Epidermal melanocyte (primary cell): ENCODE data around the gene ZFHX3.

Experiments used
- DNase-seq: peaks from one replicate; pipeline ENCODE4 v3.0.0; 2011; ENCODE audit warnings: low spot score; ENCODE audit not compliant: insufficient read length

Gene ZFHX3

DNA sequence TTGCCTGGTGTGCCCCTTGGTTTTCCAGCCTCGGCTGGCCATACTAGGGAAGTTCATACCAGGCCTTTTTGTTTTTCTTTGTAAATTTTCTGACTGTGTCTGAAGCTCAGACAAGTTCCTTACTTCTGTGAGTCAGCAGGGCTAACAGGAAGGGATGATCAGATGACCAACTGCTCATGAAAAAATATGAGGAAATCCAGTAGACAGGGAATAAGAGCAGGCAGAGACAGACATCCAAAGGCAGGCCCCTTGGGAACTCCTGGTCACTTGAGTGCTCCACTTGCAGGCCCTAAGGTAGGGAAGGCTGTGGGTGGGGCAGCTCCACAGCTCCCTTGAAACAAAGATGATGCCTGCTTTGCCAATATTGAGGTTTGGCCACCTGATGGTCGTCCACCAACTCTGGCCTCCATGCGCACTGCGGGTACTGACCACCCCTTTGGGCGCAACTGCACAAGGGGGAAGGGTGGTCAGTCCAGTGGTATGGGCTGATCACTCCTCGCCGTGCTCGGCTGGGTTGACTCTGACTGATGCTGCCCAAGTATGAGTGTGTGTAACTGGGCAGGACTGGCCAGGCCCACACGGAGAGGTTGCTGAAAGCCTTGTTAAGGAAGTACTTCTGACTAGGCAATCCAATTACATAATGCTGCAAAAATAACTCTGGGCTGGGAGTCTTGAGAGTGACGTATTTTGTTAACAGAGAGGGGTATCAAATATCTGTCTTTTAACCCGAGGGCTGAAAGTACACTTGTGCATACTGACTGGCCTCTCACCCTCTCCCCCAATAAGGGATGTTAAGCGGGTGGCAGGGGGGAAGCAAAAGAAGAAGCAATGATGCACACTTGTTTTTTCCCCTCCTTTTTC, 20.8 kb upstream of the ZFHX3 start:
- peak; percentile 72 for DNase-seq

- DNase-seq: peak; percentile 14
Measured at GRCh38 chr16:73067671-73068540, 20.0 kb upstream of the ZFHX3 start.

- peak; percentile 12 for DNase-seq
Measured at GRCh38 chr16:73066927-73067670, 19.2 kb upstream of the ZFHX3 start.

DNA sequence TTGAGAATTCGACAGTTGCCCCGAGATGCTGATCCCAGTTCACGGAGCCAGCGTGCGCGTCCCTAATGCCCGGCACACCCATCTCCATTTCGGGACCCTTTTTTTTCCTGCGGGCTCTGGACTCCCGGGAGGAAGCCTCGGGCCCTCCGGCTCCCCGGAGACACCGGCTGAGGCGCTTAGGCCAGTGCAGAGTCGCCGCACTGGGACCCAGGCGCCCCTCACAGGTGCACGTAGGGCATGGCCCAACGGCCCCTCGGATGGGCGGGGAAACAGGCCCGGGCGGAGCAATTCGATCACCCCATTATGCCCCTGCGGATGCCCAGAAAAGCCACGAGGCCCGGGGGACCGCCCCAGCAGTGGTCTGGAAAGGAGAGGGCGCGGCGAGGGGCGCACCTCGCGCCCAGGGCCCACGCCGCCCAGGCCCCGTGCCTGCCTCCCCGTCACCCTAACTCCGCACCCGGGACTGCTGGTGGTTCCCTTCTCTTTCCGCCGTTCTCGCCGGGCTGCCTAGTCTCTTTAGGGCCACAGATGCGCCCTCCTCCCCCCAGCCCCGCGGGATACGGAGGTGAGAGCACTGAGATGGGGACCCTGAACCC, 18.5 kb upstream of the ZFHX3 start:
- DNase-seq: no peak

DNA sequence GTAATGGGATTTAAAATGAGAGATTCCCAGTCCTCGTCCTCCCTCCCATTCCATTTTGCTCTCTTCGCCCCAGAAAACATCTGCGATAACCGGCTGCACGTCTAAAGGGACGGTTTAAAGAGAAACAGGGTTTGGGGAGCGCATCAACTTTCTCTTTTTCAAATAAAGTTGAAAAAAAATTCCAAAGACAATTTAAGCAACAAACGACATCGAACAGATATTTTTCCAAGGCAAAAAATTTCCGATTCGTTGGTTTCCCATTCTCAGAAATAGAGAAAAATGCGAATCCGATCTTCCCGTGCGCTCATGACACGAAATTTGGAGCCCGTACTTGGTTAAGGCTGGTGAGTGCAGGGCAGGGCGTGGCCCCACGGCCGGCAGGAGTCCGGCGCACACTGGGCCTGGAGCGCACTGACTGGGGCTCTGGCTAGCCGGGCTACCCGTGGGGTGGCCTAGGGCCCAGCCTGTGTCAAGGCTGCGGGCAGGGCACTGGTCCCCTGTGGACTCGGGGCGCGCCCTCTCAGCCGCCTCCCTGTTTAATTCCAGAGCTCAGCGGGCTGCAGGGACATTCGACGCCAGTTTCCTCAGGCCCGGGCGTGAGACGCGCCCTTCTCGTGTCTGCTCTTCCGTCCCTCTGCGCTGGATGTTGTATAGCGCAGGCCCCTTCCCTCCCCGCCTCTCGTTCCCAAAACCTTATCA, 17.9 kb upstream of the ZFHX3 start:
- peak; percentile 7 for DNase-seq

DNA sequence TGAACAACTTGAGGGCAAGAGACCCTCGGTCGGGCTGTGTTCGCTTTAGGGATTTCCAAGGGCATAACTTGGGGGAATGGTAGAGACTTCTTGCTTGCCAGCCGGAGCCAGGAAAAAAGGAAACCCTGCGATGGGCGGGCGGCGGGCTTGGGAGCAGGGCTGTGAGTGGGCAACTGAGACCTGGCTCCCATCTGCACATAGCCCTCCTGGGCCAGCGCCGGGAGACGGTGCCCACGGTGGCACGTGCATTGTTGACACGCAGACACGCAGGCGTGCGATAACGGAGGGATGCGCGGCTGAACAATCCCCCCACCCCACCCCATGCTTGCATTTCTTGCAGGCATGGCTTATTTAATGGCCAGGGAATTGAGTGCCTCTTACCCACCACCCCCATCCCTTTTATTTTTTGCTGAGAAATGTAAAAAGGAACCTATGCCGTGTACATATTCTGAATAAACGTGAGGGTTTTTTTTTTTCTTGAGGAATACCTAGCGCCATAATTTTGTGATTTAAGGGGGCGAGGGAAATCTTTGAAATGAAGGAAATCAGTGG, 17.1 kb upstream of the ZFHX3 start:
- DNase-seq: no peak

DNA sequence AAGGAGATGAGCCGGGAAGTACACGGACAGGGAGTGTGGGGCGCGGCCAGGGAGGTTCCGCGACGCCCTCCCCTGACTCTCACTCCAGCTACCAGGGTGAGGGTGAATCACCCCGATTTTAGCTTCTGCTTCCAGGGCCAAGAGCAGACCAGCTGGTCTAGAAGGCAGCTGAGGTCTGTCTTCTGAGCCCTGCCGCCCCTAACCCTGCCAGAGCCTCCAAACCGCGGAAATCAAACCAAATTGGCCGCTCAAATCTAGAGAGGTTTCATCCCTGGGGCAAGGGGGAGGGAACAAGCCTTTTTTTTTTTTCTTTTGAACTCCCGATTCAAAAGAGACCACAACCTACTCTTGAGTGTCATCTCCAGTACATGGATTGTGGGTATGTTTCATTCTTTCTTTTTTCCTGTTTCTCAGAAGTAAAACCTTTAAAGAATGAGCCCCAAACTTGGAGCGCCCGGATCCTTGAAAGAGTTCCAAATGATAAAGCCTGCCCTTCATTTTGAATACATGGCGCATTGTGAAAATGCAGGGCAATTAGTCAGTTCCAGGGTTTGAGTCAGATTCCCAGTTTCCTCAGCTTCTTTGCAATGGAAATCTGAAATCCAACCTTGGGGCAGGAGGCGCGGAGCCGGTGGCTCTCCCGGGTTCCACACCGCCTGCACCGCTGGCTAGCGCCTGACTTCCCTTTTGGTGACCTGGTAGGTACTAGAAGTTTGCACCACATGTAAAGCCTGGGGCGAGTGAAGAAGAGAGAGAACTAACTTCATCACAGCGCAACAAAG, 16.5 kb upstream of the ZFHX3 start:
- DNase-seq: peak; percentile 37

DNA sequence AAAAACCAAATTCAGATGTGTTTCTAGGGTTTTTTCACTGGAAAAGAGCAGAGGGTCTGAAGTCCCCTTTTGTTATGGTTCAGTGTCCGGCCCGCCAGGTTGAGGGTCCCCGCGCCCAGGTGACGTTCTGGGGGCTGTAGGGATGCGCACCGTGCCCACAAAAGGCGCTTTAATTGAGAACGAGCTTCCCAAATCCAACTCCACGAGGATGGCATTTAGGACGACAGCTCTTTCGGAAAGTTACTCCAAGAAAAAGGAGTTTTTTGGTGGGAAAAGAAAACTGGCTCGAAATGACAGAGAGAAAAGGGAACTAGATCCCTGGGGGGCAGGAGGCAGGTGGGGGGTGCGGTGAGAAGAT, 15.9 kb upstream of the ZFHX3 start:
- DNase-seq: peak; percentile 15

DNA sequence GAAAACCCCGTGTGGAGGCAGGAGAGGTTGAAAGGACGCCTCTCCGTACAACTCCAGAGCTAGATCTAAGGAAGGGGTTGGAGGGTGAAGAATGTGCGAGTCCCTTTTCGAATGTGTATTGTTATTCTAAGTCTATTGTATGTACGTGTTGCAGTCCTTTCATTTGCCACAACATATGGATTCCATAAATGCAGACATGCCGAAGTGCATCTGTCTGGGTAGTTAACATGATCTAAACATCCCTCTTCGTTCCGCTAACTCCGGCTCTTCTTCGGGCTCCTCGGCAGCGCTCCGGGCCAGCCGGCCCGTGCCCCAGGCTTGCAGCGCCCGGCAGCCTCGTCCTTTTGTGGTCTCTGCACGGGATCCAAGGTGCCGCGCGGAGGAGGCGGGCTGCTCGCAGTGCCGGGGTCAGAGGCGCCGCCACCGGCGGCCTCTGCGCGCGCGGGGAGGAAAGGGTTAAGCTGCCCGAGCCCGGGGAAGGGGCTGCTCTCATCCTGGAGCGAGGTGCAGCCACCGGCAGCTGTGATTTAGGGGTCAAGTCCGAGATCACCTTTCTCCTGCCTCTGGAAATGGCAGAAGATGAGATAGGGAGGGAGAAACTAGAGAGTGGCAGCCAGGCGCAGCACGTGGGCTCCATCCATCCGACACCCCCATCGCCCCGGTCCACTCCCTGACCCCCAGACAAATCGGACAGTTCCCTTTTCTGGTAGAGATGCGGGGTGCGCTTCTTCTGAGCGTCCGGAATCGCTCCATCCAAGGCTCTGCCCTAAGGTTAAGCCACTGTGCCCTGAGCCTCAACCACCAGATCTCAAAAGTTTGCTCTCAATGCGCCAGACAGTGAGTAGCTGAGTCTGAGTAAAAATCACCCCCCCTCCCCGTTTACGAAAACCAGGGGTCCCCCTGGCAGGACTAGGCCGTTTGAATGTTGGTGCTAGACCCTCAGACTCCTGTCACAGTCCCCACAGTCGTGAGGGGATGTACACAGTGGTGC, 15.1 kb upstream of the ZFHX3 start:
- DNase-seq: peak; percentile 18

DNA sequence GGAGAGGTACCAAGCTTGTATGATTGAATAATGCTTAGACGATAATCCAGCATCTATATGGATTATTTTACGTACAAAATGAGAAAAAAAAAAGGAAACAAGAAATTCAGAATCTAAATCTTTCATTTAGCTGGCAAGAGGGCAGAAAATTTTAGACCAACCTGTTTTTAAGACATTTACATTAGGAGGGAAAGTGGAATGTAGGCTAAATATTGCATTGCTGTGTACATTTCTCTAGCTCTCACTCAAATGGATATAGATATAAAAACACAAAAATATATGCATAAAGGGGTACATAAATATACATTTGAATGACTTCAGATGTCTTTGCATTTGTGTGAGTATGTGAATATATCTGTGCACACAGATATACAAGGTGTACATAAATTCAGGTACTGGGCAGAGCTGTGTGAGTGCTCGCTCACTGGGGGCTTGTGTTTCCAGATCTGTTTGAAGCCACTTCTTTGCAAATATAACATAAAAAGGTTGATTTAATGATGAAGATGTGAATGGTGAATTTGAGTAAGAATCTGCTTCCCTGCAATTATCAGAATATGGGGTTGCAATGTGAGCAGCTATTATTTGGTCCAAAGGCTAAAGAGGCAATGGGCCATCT, 14.2 kb upstream of the ZFHX3 start:
- no peak for DNase-seq

DNA sequence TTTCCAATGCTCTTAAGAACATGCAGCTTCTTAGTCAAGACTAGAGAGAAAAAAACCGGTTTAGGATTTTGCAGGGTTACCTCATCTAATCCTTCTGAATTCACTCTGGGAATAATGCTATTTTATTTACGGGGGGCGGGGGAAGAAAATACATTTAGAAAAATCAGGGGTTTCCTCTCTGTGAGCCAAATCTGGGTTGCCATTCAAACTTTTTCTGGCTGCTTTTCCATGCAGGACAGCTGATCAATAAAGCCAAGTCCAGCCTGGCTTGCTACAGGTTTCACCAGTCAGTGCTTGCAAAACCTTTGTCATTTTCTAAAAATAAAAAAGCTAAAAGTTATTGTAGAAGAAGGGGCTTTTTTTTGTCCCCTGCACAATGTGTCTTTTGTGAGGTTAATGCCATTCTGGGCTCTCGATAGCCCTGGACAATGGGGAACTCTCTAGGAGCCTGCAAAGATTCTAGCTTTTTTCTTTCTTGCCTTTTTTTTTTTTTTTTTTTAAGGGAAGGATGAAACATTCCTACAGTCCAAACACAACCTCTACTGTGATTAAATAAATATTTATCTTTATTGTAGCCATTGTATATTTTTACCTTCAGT, 13.1 kb upstream of the ZFHX3 start:
- peak; percentile 10 for DNase-seq

DNA sequence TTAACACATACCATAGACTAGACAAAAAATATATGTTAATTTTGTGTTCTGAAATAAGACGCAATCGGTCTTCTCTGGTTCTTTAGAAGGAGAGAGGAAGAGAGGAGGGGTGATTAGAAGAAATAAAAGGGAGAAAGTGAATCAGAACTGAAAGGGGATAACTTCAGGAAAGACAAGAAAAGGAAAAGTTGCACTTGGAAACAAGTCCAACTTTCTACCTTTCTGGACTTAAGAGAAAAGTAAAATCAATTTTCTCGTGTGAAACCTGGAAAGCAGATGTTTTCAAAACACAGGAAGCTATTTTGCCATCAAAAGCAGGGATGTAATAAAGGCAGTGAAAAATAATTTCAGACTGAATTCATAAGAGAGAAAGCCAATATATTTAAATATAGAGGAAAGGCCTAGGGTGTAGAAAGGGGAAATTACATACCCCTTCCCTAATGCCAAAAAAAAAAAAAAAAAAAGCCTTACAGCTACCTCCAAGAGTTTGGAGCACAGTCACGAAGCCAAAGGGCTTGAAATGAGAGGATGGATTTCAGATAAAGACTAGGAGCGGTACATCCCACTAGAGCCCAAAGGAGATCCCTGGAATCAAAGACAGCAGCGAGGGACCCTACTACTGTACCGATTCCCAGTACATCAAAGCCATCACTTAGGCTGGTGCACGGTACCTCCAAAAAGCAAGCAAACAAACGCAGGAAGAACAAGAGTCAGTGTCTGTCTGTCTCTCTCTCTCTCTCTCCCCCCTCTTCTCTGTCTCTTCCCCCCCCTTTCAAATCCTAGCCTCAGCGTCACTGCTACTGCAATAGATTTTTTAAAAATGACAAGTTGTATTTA, 12.1 kb upstream of the ZFHX3 start:
- DNase-seq: no peak

GRCh38 chr16:73058616-73059409, 10.9 kb upstream of the ZFHX3 start:
- DNase-seq: no peak

GRCh38 chr16:73058221-73058615, 10.3 kb upstream of the ZFHX3 start:
- no peak for DNase-seq

DNA sequence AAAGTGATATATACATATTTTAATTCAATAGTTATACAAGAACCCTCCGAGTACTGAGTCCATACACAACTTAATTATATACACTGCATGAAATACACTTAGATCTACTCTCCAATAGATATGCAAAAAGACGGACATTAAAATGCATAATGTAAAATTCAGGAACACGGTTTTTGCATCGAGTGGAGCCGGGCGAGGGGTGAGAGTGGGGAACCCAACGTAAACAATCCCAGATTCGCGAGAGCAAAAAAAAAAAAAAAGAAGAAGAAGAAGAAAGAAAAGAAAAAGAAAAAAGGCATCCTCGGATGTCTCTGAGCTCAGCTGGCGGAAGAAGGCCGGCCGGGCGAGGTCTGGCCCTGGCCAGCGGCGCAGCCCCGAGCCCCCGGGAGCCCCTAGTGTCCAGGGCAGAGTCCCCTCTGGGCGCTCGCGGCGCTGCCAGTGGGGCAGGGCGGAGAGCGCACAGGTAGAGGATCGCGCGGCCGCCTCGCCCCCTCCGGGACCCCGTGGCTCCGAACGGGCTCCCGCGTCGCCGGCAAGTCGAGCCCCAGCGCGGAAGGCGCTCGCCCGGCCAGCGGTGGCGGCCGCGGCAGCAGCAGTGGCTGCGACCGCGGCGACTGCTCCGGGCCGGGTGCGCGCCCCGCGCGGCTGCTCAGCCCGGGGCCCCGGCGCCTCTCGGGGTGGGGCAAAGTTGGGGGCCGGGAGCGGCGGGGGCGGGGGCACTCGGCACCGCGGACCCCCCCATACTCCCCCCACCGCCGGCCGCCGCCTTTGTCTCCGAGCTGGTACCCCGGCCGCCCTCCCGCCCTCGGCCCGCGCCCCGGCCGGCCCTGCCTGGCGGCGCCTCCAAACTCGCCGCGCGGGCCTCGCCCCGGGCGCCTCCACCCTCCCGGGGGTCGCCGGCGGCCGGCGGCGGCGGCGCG, 9.6 kb upstream of the ZFHX3 start:
- DNase-seq: no peak
